Trophoblast cell (in vitro differentiated cells and primary cell): ENCODE measurements around the gene ZC3H18.

ENCODE experiments used
- DNase-seq, 2 donors: peaks; one replicate each; pipeline ENCODE4 v3.0.0-alpha.2; 2016
- H2AFZ ChIP-seq: 2 replicates; pipeline ENCODE4 v1.6.1; 2013; ENCODE audit warnings: low read length, moderate library complexity, mild to moderate bottlenecking; ENCODE audit not compliant: insufficient read depth, poor library complexity
- H2AK5ac ChIP-seq: 2 replicates; pipeline ENCODE4 v1.6.1; 2013; ENCODE audit warnings: mild to moderate bottlenecking, low read length
- H2BK120ac ChIP-seq: 2 replicates; pipeline ENCODE4 v1.6.1; 2013; ENCODE audit warnings: low read length, mild to moderate bottlenecking, moderate library complexity; ENCODE audit not compliant: insufficient read depth, poor library complexity
- H2BK12ac ChIP-seq: 2 replicates; pipeline ENCODE4 v1.6.1; 2013; ENCODE audit warnings: mild to moderate bottlenecking, low read length, moderate library complexity
- H2BK5ac ChIP-seq: 2 replicates; pipeline ENCODE4 v1.6.1; 2013; ENCODE audit warnings: low read length, low read depth, moderate library complexity, mild to moderate bottlenecking; ENCODE audit not compliant: poor library complexity
- H3K14ac ChIP-seq: 2 replicates; pipeline ENCODE4 v1.6.1; 2013; ENCODE audit warnings: mild to moderate bottlenecking, low read length
- H3K18ac ChIP-seq: 2 replicates; pipeline ENCODE4 v1.6.1; 2013; ENCODE audit warnings: mild to moderate bottlenecking, low read length
- H3K23ac ChIP-seq: 2 replicates; pipeline ENCODE4 v1.6.1; 2013; ENCODE audit warnings: low read length
- H3K27ac ChIP-seq: 2 replicates; pipeline ENCODE4 v1.5.1; 2013; ENCODE audit warnings: low read depth, mild to moderate bottlenecking, inconsistent platforms, low read length, moderate library complexity
- H3K27me3 ChIP-seq: 2 replicates; pipeline ENCODE4 v1.6.1; 2013; ENCODE audit warnings: inconsistent platforms, mild to moderate bottlenecking, low read length, moderate library complexity; ENCODE audit not compliant: insufficient read depth
- H3K36me3 ChIP-seq, 2 experiments: 1 replicate in 1 of 2; 2 replicates in 1 of 2; pipeline ENCODE4 v1.6.1; 2013; ENCODE audit warnings: low read length in 2 of 2, mild to moderate bottlenecking in 2 of 2, moderate library complexity in 1 of 2; ENCODE audit not compliant: insufficient read depth in 2 of 2, control insufficient read depth in 1 of 2
- H3K4ac ChIP-seq: 2 replicates; pipeline ENCODE4 v1.6.1; 2013; ENCODE audit warnings: low read depth, mild to moderate bottlenecking, low read length, moderate library complexity
- H3K4me1 ChIP-seq, 2 experiments: 1 replicate in 1 of 2; 2 replicates in 1 of 2; pipeline ENCODE4 v1.6.1; 2013; ENCODE audit warnings: low read length in 2 of 2, mild to moderate bottlenecking in 2 of 2, moderate library complexity in 1 of 2; ENCODE audit not compliant: insufficient read depth in 2 of 2, control insufficient read depth in 1 of 2
- H3K4me2 ChIP-seq: 2 replicates; pipeline ENCODE4 v1.6.1; 2013; ENCODE audit warnings: inconsistent platforms, mild to moderate bottlenecking, low read length, moderate library complexity
- H3K4me3 ChIP-seq: 2 replicates; pipeline ENCODE4 v1.5.1; 2013; ENCODE audit warnings: mild to moderate bottlenecking, low read depth, low read length, inconsistent platforms
- H3K79me1 ChIP-seq: one replicate; pipeline ENCODE4 v1.6.1; 2013; ENCODE audit warnings: low read length
- H3K79me2 ChIP-seq: 2 replicates; pipeline ENCODE4 v1.6.1; 2013; ENCODE audit warnings: low read length, mild to moderate bottlenecking; ENCODE audit not compliant: control insufficient read depth, insufficient read depth, poor library complexity
- H3K9ac ChIP-seq: 2 replicates; pipeline ENCODE4 v1.6.1; 2013; ENCODE audit warnings: mild to moderate bottlenecking, low read length
- H3K9me3 ChIP-seq: 2 replicates; pipeline ENCODE4 v1.6.1; 2013; ENCODE audit warnings: low read depth, mild to moderate bottlenecking, control low read depth, inconsistent platforms, low read length; ENCODE audit not compliant: insufficient read depth
- H4K12ac ChIP-seq: 2 replicates; pipeline ENCODE4 v1.6.1; 2013; ENCODE audit warnings: low read depth, mild to moderate bottlenecking, low read length, moderate library complexity
- H4K8ac ChIP-seq: 2 replicates; pipeline ENCODE4 v1.6.1; 2013; ENCODE audit warnings: low read depth, mild to moderate bottlenecking, low read length, moderate library complexity
- H4K91ac ChIP-seq: one replicate; pipeline ENCODE4 v1.6.1; 2013; ENCODE audit warnings: low read depth, mild to moderate bottlenecking, low read length, moderate library complexity
- WGBS: extraction: QIAGEN DNeasy Blood & Tissue Kit; methylation state at CpG from one replicate; pipeline ENCODE4 v1.1.7; 2013; ENCODE audit warnings: missing lambda C conversion rate; ENCODE audit not compliant: insufficient read length, insufficient coverage; ENCODE audit errors: extremely low coverage; 5-methylcytosine and 5-hydroxymethylcytosine counted together

Gene ZC3H18

GRCh38 chr16:88633684-88634140, 63.5 kb downstream of the ZC3H18 start:
- Histone ChIP-seq H2BK12ac (no peak overlapping the region), H3K4me2 (peak overlapping the region; percentile 92), H4K91ac (peak overlapping the region; percentile 87), H3K14ac (peak overlapping the region; percentile 76), H4K8ac (peak overlapping the region; percentile 83), H3K79me2 (no peaks in the 10 kb centered on the region), H3K18ac (peak overlapping the region; percentile 80), H2BK5ac (no peak overlapping the region), H2AFZ (peak overlapping the region; percentile 74), H3K4me3 (no peak overlapping the region), H3K4ac (no peak overlapping the region), H3K23ac (no peak overlapping the region), H3K4me1 (peaks cover 19 to 21% of the 10 kb centered on the region in 2 experiments), H3K27me3 (peaks cover 3% of the 10 kb centered on the region), H4K12ac (peak overlapping the region; percentile 81), H2BK120ac (peak overlapping the region; percentile 85), H3K27ac (no peak overlapping the region), H3K36me3 (peaks cover 36 to 37% of the 10 kb centered on the region in 2 experiments), H3K79me1 (peaks cover 17% of the 10 kb centered on the region), H2AK5ac (no peak overlapping the region), H3K9ac (no peak overlapping the region), H3K9me3 (peaks cover 2% of the 10 kb centered on the region)
- WGBS = no CpG with 5 or more reads among the region's 23 CpGs
- DNase-seq = peak; percentile 18 to 54

GRCh38 chr16:88634141-88634993, 64.2 kb downstream of the ZC3H18 start:
- H2BK12ac ChIP-seq = peak overlapping the region; percentile 27
- no CpG with 5 or more reads among the region's 82 CpGs for WGBS
- H4K12ac ChIP-seq = peak overlapping the region; percentile 81
- peaks cover 19 to 21% of the 10 kb centered on the region in 2 experiments for H3K4me1 ChIP-seq
- H2AK5ac ChIP-seq = peak overlapping the region; percentile 22
- H3K9ac ChIP-seq = no peak overlapping the region
- H3K4me2 ChIP-seq = peak overlapping the region; percentile 92
- H3K27me3 ChIP-seq = peaks cover 3% of the 10 kb centered on the region
- H3K23ac ChIP-seq = no peak overlapping the region
- peaks cover 34% of the 10 kb centered on the region in 2 experiments for H3K36me3 ChIP-seq
- H2AFZ ChIP-seq = peak overlapping the region; percentile 74
- no peaks in the 10 kb centered on the region for H3K79me2 ChIP-seq
- H2BK5ac ChIP-seq = peak overlapping the region; percentile 26
- H3K79me1 ChIP-seq = peaks cover 17% of the 10 kb centered on the region
- H4K8ac ChIP-seq = peak overlapping the region; percentile 83
- peak overlapping the region; percentile 87 for H4K91ac ChIP-seq
- H3K27ac ChIP-seq = peak overlapping the region; percentile 85
- H3K9me3 ChIP-seq = peaks cover 4% of the 10 kb centered on the region
- peak overlapping the region; percentile 63 for H3K4me3 ChIP-seq
- peak overlapping the region; percentile 85 for H2BK120ac ChIP-seq
- H3K14ac ChIP-seq = peak overlapping the region; percentile 76
- H3K18ac ChIP-seq = peak overlapping the region; percentile 82
- DNase-seq = peak; percentile 83 to 86
- peak overlapping the region; percentile 47 for H3K4ac ChIP-seq

GRCh38 chr16:88634994-88635670, 64.9 kb downstream of the ZC3H18 start:
- Histone ChIP-seq H3K79me1 (peaks cover 17% of the 10 kb centered on the region), H2BK12ac (no peak overlapping the region), H3K27me3 (peaks cover 3% of the 10 kb centered on the region), H2BK5ac (no peak overlapping the region), H2AK5ac (no peak overlapping the region), H2BK120ac (peak overlapping the region; percentile 37), H4K12ac (no peak overlapping the region), H3K4me1 (peaks cover 19 to 21% of the 10 kb centered on the region in 2 experiments), H3K14ac (peak overlapping the region; percentile 16), H3K4ac (no peak overlapping the region), H3K18ac (no peak overlapping the region), H3K4me3 (peak overlapping the region; percentile 63), H3K9me3 (peaks cover 7% of the 10 kb centered on the region), H2AFZ (peak overlapping the region; percentile 4), H3K9ac (no peak overlapping the region), H4K91ac (peak overlapping the region; percentile 80), H3K27ac (no peak overlapping the region), H4K8ac (peak overlapping the region; percentile 27), H3K23ac (no peak overlapping the region), H3K79me2 (no peaks in the 10 kb centered on the region), H3K36me3 (peaks cover 26 to 27% of the 10 kb centered on the region in 2 experiments), H3K4me2 (peak overlapping the region; percentile 92)
- DNase-seq = peak; percentile 75 to 81
- no CpG with 5 or more reads among the region's 28 CpGs for WGBS

GRCh38 chr16:88635671-88636319, 65.6 kb downstream of the ZC3H18 start:
- Histone ChIP-seq H4K8ac (peak overlapping the region; percentile 27), H3K4me1 (peaks cover 19 to 21% of the 10 kb centered on the region in 2 experiments), H3K27me3 (peaks cover 3% of the 10 kb centered on the region), H3K23ac (no peak overlapping the region), H4K12ac (no peak overlapping the region), H2BK12ac (no peak overlapping the region), H3K9ac (no peak overlapping the region), H3K9me3 (peaks cover 7% of the 10 kb centered on the region), H2AFZ (no peak overlapping the region), H2BK5ac (no peak overlapping the region), H2AK5ac (no peak overlapping the region), H3K4ac (no peak overlapping the region), H3K4me2 (no peak overlapping the region), H3K27ac (no peak overlapping the region), H2BK120ac (peak overlapping the region; percentile 37), H3K79me1 (peaks cover 17% of the 10 kb centered on the region), H3K14ac (no peak overlapping the region), H3K36me3 (peaks cover 20 to 21% of the 10 kb centered on the region in 2 experiments), H3K79me2 (no peaks in the 10 kb centered on the region), H3K18ac (peak overlapping the region; percentile 15), H3K4me3 (no peak overlapping the region), H4K91ac (peak overlapping the region; percentile 56)
- no peak for DNase-seq
- WGBS = no CpG with 5 or more reads among the region's 17 CpGs
